Stimulated activated CD4-positive, alpha-beta T cell treated with anti-CD3 and anti-CD28 coated beads, Interleukin-2, amount 100 ng/mL, for 24 hours (primary cell): ENCODE data around the gene TNFRSF21.
A peak's percentile ranks its signal among the peaks of the same experiment; 100 is the strongest.
"Not testable (repeated sequence)": the region's sequence is repeated elsewhere in the genome, so short reads cannot be mapped to it uniquely, and the experiment has no call there.

Experiments
- DNase-seq, 2 donors: peaks; one replicate each; pipeline ENCODE4 v3.0.0-alpha.2; 2020

The TNFRSF21 gene, protein sequence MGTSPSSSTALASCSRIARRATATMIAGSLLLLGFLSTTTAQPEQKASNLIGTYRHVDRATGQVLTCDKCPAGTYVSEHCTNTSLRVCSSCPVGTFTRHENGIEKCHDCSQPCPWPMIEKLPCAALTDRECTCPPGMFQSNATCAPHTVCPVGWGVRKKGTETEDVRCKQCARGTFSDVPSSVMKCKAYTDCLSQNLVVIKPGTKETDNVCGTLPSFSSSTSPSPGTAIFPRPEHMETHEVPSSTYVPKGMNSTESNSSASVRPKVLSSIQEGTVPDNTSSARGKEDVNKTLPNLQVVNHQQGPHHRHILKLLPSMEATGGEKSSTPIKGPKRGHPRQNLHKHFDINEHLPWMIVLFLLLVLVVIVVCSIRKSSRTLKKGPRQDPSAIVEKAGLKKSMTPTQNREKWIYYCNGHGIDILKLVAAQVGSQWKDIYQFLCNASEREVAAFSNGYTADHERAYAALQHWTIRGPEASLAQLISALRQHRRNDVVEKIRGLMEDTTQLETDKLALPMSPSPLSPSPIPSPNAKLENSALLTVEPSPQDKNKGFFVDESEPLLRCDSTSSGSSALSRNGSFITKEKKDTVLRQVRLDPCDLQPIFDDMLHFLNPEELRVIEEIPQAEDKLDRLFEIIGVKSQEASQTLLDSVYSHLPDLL

GRCh38 chr6:47309291-47310130 lies at the start of gene TNFRSF21:
TNFRSF21 (minus strand) TSS chr6:47309905; CDS start chr6:47309511, 394 bp downstream.
- peak; percentile 80 to 88 for DNase-seq

GRCh38 chr6:47358440-47359225 lies 48.9 kb upstream of the TNFRSF21 start:
- no peak for DNase-seq

GRCh38 chr6:47357827-47358226 lies 48.1 kb upstream of the TNFRSF21 start:
- DNase-seq = no peak

GRCh38 chr6:47355496-47355895 lies 45.8 kb upstream of the TNFRSF21 start:
- DNase-seq = no peak

DNA sequence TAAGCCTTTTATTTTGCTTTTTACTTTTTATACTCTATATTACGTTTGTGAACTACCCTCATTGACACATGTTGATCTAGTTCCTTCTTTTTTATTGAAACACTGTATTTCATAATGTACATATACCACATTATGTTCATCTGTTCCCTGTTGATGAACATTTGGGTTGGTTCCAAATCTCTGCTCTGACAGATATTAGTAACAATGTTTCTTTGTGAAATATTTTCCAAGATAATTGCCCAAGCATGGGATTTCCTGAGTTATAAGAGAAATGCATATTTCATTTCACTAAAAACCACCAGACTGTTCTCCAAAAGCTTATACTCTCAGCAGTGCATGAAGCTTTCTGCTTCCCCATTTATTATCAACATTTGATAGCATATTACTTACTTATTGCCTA lies 44.2 kb upstream of the TNFRSF21 start:
- no peak for DNase-seq

- no peak for DNase-seq
Observed at GRCh38 chr6:47352966-47353365, 43.3 kb upstream of the TNFRSF21 start.

- no peak for DNase-seq
Observed at GRCh38 chr6:47352194-47352920, 42.7 kb upstream of the TNFRSF21 start.

DNA sequence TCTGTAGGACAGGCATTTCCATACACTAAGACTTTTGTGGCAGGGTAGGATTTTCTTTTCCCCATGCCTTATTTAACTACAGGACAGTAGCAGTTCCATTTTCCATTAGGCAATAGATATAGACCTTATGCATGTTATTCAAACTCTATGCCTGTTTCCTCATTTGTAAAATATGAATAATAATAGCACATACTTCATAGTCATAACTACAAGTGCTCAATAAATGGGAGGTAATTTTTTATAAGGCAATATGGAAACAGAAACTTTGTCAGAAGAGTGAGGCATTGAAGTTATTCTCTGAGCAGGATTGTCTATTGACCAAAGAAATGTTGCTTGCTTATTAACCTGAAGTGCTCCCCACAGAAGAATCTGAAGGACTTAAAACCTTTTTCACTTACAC lies 41.9 kb upstream of the TNFRSF21 start:
- no peak for DNase-seq

GRCh38 chr6:47349931-47350330 lies 40.2 kb upstream of the TNFRSF21 start:
- DNase-seq = no peak

GRCh38 chr6:47348316-47348863 lies 38.7 kb upstream of the TNFRSF21 start:
- no peak for DNase-seq

DNA sequence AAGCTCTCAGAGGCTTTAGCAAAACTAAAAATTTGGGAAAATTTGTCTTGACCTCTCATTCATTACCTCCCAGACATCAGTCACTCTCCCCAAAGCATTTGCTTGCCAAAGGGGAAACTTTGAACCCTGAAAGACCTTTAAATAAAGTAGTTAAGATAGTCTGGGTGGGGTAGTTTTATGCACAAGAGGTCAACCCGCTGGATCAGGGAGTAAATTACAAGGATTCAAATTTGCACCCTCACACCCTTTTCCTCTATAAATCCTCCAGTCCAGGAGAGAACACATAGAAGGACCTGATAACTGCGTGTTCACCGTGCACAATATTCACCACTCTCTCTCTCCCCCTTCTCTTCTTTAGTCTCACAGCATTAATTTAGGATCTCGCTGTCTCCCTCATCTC lies 36.1 kb upstream of the TNFRSF21 start:
- no peak for DNase-seq

DNA sequence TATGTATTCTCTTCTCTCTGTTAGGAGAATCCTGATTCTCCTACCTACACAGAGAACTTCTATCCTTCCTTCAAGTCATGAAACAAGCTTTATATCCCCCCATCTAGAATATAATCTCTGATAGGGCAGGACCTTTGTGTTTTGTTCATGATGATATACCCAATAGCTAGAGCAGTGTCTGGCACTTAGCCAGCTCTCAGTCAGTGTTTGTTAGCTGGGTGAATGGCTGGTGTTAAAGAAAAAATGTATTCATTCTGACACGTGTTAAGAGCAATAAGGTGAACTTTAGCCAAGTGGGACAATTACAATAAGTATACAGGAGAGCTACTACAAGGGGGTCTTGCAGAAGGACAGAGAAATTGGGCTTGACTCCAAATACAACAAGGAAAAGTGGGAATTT lies 34.3 kb upstream of the TNFRSF21 start:
- DNase-seq = no peak

DNA sequence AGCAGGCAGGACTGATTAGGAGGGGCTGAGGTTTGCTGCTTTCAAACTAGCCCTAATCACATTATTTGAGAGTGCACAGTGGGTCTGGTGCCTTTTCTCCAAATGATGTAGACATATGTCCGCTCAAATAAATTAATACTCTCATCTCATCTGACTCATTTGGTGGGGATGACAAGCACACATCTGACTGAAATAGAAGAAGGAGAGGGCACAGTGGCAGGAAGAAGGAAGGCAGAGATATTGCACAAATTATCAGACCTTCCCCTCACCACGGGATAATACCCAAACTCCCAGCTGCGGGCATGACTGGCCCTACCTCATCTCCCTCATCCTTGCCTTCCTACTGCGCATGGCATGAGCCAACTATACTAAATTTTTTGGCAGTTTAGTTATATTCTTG lies 33.9 kb upstream of the TNFRSF21 start:
- DNase-seq = no peak

- no peak for DNase-seq
Observed at GRCh38 chr6:47342824-47343223, 33.1 kb upstream of the TNFRSF21 start.

GRCh38 chr6:47337519-47337918 lies 27.8 kb upstream of the TNFRSF21 start:
- DNase-seq = no peak

GRCh38 chr6:47336334-47336733 lies 26.6 kb upstream of the TNFRSF21 start:
- DNase-seq = no peak

- DNase-seq = no peak
Observed at GRCh38 chr6:47335466-47335865, 25.8 kb upstream of the TNFRSF21 start.

GRCh38 chr6:47334334-47334733 lies 24.6 kb upstream of the TNFRSF21 start:
- no peak for DNase-seq

GRCh38 chr6:47328606-47329005 lies 18.9 kb upstream of the TNFRSF21 start:
- not testable (repeated sequence) for DNase-seq

DNA sequence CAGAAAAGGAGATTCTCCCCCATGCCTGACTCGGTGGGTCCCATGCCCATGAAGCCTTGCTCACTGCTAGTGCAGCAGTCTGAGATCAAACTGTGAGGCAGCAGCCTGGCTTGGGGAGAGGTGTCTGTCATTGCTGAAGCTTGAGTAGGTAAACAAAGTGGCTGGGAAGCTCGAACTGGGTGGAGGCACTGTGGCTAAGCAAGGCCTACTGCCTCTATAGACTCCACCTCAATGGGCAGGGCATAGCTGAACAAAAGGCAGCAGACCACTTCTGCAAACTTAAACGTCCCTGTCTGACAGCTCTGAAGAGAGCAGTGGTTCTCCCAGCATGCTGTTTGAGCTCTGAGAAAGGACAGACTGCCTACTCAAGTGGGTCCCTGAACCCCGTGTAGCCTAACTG lies 18.4 kb upstream of the TNFRSF21 start:
- not testable (repeated sequence) for DNase-seq

DNA sequence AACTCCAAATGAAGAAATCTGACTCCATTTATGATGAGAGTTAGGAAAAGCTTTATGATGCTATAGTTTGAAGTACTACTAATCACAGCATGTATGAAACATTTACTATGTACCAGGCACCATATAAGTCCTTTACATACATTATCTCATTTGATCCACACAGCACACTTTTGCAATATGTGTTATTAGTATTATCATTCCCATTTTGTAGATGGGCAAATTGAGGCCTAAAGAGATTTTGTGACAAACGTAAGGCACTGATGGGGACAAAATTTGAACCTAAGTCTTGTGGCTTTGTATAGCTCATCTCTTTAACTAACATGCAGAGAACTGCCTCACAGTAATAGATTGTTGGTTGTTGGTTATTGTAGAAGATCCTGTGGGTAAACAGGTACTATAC lies 14.2 kb upstream of the TNFRSF21 start:
- DNase-seq = no peak

DNA sequence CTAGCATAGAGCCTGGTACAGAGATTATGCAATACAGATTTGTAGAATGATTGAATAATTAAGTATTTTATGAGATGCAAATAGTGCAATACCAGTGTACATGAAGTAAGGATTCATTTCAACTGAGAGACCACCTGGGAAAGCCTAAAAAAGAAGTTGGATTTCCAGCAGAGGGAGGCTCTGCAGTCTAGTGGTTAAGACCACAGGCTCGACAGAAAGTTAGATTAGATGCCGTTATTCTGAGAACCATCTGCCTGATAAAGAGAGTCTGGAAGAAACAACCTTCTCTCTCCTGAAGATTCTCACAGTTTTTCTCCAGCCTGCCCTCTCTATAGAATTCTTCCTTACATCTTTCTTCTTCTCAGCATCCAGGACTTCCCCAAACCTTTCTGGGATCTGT lies 13.6 kb upstream of the TNFRSF21 start:
- no peak for DNase-seq
